K562 (cell line): ENCODE results near the gene SLC25A10. TPM values are rescaled to one million over a fixed set of nuclear protein-coding genes. Genes with fewer than 3 reads are reported as not detected.

Experiments
- ARHGAP35 ChIP-seq: fragments of 450-650 bp; IDR thresholded peaks from 2 replicates; pipeline ENCODE4 v1.6.1; 2018; ENCODE audit not compliant: partially characterized antibody
- BCOR ChIP-seq: fragments of 450-650 bp; IDR thresholded peaks from 2 replicates; pipeline ENCODE4 v1.6.1; 2016
- CREM ChIP-seq: IDR thresholded peaks from 2 replicates; pipeline ENCODE4 v1.6.1; 2014; ENCODE audit warnings: antibody characterized with exemption, low read depth
- HNRNPL ChIP-seq: fragments of 200-400 bp; formaldehyde crosslinking; IDR thresholded peaks from 2 replicates; pipeline ENCODE4 v1.6.1; 2017; ENCODE audit warnings: low read depth, mild to moderate bottlenecking, low read length
- MECOM ChIP-seq: fragments of 250-450 bp; sonication (Bioruptor Pico); IDR thresholded peaks from 2 replicates; pipeline ENCODE4 v1.8.0; 2022; ENCODE audit warnings: inconsistent platforms
- PPARD ChIP-seq: fragments of 250-450 bp; sonication (Bioruptor Pico); IDR thresholded peaks from 2 replicates; pipeline ENCODE4 v1.8.0; 2022; ENCODE audit warnings: inconsistent platforms, mild to moderate bottlenecking, moderate library complexity
- PURB ChIP-seq: sonication (generic); formaldehyde crosslinking; IDR thresholded peaks from 2 replicates; pipeline ENCODE4 v1.9.0; 2021; ENCODE audit warnings: low read depth, mild to moderate bottlenecking, missing genetic modification reagents
- RBM22 ChIP-seq: fragments of 200-400 bp; formaldehyde crosslinking; IDR thresholded peaks from 2 replicates; pipeline ENCODE4 v1.6.1; 2018; ENCODE audit warnings: low read length, low read depth; ENCODE audit not compliant: poor library complexity, severe bottlenecking
- ZFPM2 ChIP-seq: fragments of 250-450 bp; sonication (Bioruptor Pico); IDR thresholded peaks from 2 replicates; pipeline ENCODE4 v1.5.1; 2022; ENCODE audit warnings: mild to moderate bottlenecking
- ZNF23 ChIP-seq: fragments of 250-450 bp; sonication (Bioruptor Pico); IDR thresholded peaks from 2 replicates; pipeline ENCODE4 v1.4.0; 2020; ENCODE audit warnings: mild to moderate bottlenecking
- polyA plus RNA-seq, 8 experiments: library from polyadenylated mRNA; depleted of rRNA in 4 of 8; stranded (reverse) in 5 of 8; unstranded in 3 of 8; fragments of >200 nt; fragmentation: Nextera tagmentation in 2 of 8; fragmentation: Illumina TruSeq in 1 of 8; extraction: Ambion mirVana in 2 of 8; extraction: Trizol in 1 of 8; gene quantifications; 2 replicates each; pipeline versions ENCODE4 v1.2.1 to v1.2.3, GENCODE V29; 2011 to 2014; ENCODE audit warnings: inconsistent platforms in 1 of 8, missing spikeins in 1 of 8
- total RNA-seq, 7 experiments: library from RNA; depleted of rRNA in 6 of 7; stranded (reverse); fragments of >200 nt in 6 of 7; fragmentation: Illumina TruSeq in 2 of 7; extraction: Trizol in 2 of 7; gene quantifications; 2 replicates each; pipeline versions ENCODE4 v1.2.1 to v1.2.3, GENCODE V29; 2011 to 2021; ENCODE audit warnings: low replicate concordance in 1 of 7
- TF ChIP-seq, protein P1 (sequence below): sonication (generic); formaldehyde crosslinking; IDR thresholded peaks from 2 replicates; pipeline ENCODE4 v1.8.0; 2023; ENCODE audit warnings: mild to moderate bottlenecking, missing genetic modification reagents
- TF ChIP-seq, protein P2 (sequence below): sonication (generic); formaldehyde crosslinking; IDR thresholded peaks from 2 replicates; pipeline ENCODE4 v1.8.1; 2023; ENCODE audit warnings: mild to moderate bottlenecking, missing genetic modification reagents
- TF ChIP-seq, protein P3 (sequence below): fragments of 250-450 bp; sonication (Bioruptor Pico); IDR thresholded peaks from 2 replicates; pipeline ENCODE4 v1.4.0; 2020
- TF ChIP-seq, protein P4 (sequence below): fragments of 450-650 bp; IDR thresholded peaks from 2 replicates; pipeline ENCODE4 v1.6.1; 2016

SLC25A10 gene
- total and polyA plus RNA-seq, 9 of the 15 experiments (the other 6 are each of a cell fraction or from before 2014, with no cell fraction given): 0.10 to 85.6 (median 34.3) TPM

DNA sequence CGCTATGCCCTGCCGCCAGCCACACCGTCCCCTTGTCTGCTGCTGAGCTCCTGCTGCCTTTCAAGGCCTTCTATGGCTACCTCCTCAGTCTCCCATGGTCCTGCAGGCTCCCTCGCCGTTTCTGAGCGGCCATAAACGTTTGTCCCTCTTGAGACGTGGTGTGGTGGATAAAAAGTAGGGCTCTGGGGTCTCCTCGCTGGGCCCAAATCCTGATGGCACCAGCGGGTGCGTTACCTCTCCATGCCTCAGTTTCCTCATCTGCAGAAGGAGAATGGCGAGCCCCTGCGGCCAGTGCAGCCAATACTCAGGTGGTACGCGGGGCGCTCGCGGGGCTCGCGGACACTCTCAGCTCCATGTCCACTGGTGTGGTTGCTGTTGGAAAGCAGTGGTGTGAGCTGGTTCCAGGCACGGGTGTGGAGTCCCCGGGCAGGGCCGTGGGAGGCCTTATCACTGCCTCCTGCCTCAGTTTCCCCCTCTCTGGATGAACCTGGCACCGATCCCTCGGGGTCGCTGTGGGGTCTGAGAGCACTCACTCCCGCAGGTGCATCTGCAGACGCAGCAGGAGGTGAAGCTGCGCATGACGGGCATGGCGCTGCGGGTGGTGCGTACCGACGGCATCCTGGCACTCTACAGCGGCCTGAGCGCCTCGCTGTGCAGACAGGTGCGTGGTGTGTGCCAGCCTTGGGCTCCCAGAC lies 2.5 kb downstream of the SLC25A10 start (continued):
- TF ChIP-seq, protein P1, sequence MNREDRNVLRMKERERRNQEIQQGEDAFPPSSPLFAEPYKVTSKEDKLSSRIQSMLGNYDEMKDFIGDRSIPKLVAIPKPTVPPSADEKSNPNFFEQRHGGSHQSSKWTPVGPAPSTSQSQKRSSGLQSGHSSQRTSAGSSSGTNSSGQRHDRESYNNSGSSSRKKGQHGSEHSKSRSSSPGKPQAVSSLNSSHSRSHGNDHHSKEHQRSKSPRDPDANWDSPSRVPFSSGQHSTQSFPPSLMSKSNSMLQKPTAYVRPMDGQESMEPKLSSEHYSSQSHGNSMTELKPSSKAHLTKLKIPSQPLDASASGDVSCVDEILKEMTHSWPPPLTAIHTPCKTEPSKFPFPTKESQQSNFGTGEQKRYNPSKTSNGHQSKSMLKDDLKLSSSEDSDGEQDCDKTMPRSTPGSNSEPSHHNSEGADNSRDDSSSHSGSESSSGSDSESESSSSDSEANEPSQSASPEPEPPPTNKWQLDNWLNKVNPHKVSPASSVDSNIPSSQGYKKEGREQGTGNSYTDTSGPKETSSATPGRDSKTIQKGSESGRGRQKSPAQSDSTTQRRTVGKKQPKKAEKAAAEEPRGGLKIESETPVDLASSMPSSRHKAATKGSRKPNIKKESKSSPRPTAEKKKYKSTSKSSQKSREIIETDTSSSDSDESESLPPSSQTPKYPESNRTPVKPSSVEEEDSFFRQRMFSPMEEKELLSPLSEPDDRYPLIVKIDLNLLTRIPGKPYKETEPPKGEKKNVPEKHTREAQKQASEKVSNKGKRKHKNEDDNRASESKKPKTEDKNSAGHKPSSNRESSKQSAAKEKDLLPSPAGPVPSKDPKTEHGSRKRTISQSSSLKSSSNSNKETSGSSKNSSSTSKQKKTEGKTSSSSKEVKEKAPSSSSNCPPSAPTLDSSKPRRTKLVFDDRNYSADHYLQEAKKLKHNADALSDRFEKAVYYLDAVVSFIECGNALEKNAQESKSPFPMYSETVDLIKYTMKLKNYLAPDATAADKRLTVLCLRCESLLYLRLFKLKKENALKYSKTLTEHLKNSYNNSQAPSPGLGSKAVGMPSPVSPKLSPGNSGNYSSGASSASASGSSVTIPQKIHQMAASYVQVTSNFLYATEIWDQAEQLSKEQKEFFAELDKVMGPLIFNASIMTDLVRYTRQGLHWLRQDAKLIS: no peak
- TF ChIP-seq ZFPM2 (CRISPR knock-in tag) (no peak), BCOR (peak; percentile 23; the same call in 1 of the 2 replicates), PURB (CRISPR knock-in tag) (no peak), RBM22 (peak; percentile 24), PPARD (no peak), ZNF23 (CRISPR knock-in tag) (no peak), HNRNPL (peak; percentile 52; the same call in 1 of the 2 replicates), MECOM (no peak), CREM (no peak), ARHGAP35 (no peak)
- TF ChIP-seq, protein P2, sequence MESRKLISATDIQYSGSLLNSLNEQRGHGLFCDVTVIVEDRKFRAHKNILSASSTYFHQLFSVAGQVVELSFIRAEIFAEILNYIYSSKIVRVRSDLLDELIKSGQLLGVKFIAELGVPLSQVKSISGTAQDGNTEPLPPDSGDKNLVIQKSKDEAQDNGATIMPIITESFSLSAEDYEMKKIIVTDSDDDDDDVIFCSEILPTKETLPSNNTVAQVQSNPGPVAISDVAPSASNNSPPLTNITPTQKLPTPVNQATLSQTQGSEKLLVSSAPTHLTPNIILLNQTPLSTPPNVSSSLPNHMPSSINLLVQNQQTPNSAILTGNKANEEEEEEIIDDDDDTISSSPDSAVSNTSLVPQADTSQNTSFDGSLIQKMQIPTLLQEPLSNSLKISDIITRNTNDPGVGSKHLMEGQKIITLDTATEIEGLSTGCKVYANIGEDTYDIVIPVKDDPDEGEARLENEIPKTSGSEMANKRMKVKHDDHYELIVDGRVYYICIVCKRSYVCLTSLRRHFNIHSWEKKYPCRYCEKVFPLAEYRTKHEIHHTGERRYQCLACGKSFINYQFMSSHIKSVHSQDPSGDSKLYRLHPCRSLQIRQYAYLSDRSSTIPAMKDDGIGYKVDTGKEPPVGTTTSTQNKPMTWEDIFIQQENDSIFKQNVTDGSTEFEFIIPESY (CRISPR knock-in tag): peak; percentile 94
- TF ChIP-seq, protein P3, sequence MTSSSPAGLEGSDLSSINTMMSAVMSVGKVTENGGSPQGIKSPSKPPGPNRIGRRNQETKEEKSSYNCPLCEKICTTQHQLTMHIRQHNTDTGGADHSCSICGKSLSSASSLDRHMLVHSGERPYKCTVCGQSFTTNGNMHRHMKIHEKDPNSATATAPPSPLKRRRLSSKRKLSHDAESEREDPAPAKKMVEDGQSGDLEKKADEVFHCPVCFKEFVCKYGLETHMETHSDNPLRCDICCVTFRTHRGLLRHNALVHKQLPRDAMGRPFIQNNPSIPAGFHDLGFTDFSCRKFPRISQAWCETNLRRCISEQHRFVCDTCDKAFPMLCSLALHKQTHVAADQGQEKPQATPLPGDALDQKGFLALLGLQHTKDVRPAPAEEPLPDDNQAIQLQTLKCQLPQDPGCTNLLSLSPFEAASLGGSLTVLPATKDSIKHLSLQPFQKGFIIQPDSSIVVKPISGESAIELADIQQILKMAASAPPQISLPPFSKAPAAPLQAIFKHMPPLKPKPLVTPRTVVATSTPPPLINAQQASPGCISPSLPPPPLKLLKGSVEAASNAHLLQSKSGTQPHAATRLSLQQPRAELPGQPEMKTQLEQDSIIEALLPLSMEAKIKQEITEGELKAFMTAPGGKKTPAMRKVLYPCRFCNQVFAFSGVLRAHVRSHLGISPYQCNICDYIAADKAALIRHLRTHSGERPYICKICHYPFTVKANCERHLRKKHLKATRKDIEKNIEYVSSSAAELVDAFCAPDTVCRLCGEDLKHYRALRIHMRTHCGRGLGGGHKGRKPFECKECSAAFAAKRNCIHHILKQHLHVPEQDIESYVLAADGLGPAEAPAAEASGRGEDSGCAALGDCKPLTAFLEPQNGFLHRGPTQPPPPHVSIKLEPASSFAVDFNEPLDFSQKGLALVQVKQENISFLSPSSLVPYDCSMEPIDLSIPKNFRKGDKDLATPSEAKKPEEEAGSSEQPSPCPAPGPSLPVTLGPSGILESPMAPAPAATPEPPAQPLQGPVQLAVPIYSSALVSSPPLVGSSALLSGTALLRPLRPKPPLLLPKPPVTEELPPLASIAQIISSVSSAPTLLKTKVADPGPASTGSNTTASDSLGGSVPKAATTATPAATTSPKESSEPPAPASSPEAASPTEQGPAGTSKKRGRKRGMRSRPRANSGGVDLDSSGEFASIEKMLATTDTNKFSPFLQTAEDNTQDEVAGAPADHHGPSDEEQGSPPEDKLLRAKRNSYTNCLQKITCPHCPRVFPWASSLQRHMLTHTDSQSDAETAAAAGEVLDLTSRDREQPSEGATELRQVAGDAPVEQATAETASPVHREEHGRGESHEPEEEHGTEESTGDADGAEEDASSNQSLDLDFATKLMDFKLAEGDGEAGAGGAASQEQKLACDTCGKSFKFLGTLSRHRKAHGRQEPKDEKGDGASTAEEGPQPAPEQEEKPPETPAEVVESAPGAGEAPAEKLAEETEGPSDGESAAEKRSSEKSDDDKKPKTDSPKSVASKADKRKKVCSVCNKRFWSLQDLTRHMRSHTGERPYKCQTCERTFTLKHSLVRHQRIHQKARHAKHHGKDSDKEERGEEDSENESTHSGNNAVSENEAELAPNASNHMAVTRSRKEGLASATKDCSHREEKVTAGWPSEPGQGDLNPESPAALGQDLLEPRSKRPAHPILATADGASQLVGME (CRISPR knock-in tag): no peak
- TF ChIP-seq, protein P4, sequence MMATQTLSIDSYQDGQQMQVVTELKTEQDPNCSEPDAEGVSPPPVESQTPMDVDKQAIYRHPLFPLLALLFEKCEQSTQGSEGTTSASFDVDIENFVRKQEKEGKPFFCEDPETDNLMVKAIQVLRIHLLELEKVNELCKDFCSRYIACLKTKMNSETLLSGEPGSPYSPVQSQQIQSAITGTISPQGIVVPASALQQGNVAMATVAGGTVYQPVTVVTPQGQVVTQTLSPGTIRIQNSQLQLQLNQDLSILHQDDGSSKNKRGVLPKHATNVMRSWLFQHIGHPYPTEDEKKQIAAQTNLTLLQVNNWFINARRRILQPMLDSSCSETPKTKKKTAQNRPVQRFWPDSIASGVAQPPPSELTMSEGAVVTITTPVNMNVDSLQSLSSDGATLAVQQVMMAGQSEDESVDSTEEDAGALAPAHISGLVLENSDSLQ: no peak
